ENCODE measurements around the gene G6PC3.

DNA sequence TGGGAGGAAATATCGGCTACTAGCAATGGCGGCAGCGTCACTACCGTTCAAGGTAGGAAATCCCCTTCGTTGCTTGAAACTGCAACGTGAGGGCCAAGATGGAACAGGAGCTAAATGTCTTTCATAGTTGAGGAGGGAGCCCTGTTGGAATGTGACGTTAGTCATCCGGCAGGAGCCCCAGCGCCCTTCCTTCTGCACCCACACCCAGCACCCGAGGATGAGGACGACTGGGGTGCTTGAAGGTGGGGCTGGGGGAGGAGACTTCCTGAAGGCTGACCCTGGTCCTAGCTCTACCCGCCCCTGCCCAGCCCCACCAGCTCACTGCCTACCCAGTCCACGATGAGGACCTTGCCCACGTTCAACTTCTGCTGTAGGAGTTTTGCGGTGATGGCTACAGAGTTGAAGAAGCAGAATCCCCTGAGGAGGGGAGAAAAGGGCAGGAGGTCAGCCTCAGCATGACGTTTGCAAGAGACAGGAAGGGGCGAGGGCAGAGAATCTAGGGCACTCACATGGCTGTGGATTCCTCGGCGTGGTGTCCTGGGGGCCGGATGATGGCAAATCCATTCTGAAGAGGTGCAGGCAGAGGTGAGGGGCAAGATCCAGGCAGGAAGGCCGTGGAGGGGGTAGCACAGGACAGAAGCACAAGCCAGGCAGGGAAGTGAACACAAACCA is 11.9 kb downstream of the G6PC3 start:
- no peak for TF ChIP-seq POLR2A (IDR thresholded peaks at IDR 0.05)
- TF ChIP-seq, protein P1, sequence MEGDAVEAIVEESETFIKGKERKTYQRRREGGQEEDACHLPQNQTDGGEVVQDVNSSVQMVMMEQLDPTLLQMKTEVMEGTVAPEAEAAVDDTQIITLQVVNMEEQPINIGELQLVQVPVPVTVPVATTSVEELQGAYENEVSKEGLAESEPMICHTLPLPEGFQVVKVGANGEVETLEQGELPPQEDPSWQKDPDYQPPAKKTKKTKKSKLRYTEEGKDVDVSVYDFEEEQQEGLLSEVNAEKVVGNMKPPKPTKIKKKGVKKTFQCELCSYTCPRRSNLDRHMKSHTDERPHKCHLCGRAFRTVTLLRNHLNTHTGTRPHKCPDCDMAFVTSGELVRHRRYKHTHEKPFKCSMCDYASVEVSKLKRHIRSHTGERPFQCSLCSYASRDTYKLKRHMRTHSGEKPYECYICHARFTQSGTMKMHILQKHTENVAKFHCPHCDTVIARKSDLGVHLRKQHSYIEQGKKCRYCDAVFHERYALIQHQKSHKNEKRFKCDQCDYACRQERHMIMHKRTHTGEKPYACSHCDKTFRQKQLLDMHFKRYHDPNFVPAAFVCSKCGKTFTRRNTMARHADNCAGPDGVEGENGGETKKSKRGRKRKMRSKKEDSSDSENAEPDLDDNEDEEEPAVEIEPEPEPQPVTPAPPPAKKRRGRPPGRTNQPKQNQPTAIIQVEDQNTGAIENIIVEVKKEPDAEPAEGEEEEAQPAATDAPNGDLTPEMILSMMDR (IDR thresholded peaks at IDR 0.05), result no peak

Measured in lower leg skin (tissue), 3 donors.